NCI-H146 treated with DMSO at 0.1 percent for 48 hours (cell line): ENCODE data around the gene RIPK4.

Source experiments
- DNase-seq: peaks from one replicate; lab custom pipeline; 2025; ENCODE audit not compliant: unreplicated experiment; lab: John Stamatoyannopoulos, UW

The RIPK4 gene

GRCh38 chr21:41769933-41770332 lies 3.1 kb upstream of the RIPK4 start:
- no peak for DNase-seq

- no peak for DNase-seq
These were observed 2.7 kb upstream of the RIPK4 start for GRCh38 chr21:41769521-41769920.

- DNase-seq = no peak
These were observed 2.3 kb upstream of the RIPK4 start for GRCh38 chr21:41769111-41769510.

- DNase-seq = peak; percentile 9
These were observed 1.7 kb upstream of the RIPK4 start for GRCh38 chr21:41768437-41769042.

GRCh38 chr21:41767606-41768436 lies 969 bp upstream of the RIPK4 start:
- no peak for DNase-seq

- DNase-seq = no peak
These were observed 624 bp downstream of the RIPK4 start for GRCh38 chr21:41765973-41766882.

- no peak for DNase-seq
These were observed 1.4 kb downstream of the RIPK4 start for GRCh38 chr21:41765420-41765821.

GRCh38 chr21:41764558-41765419 lies 2.1 kb downstream of the RIPK4 start:
- no peak for DNase-seq

GRCh38 chr21:41763996-41764395 lies 2.9 kb downstream of the RIPK4 start:
- DNase-seq = no peak

GRCh38 chr21:41763398-41763931 lies 3.4 kb downstream of the RIPK4 start:
- DNase-seq = no peak

- DNase-seq = no peak
These were observed 4.1 kb downstream of the RIPK4 start for GRCh38 chr21:41762753-41763152.

- DNase-seq = no peak
These were observed 4.8 kb downstream of the RIPK4 start for GRCh38 chr21:41761934-41762635.

- DNase-seq = no peak
These were observed 5.5 kb downstream of the RIPK4 start for GRCh38 chr21:41761211-41761933.

GRCh38 chr21:41760411-41760810 lies 6.4 kb downstream of the RIPK4 start:
- DNase-seq = no peak

GRCh38 chr21:41759926-41760325 lies 6.9 kb downstream of the RIPK4 start:
- DNase-seq = no peak

- DNase-seq = no peak
These were observed 7.5 kb downstream of the RIPK4 start for GRCh38 chr21:41759214-41759840.

- DNase-seq = no peak
These were observed 8.3 kb downstream of the RIPK4 start for GRCh38 chr21:41758550-41758949.

GRCh38 chr21:41755934-41756773 lies 10.7 kb downstream of the RIPK4 start:
- no peak for DNase-seq
